RWPE2 (cell line): ENCODE measurements around the gene EPS8L2.

Experiments used
- ATAC-seq: fragments of 200-7000 bp; cut with Tn5 transposase; 3 replicates; pipeline ENCODE4 v1.9.1; 2021; ENCODE audit warnings: low read depth
- DNase-seq: peaks from one replicate; pipeline ENCODE4 v3.0.0-alpha.2; 2020; ENCODE audit warnings: low spot score
- H3K27ac ChIP-seq: fragments of 450-650 bp; 2 replicates; pipeline ENCODE4 v1.5.1; 2017; ENCODE audit warnings: mild to moderate bottlenecking; ENCODE audit not compliant: poor library complexity, severe bottlenecking
- H3K27me3 ChIP-seq: fragments of 250-450 bp; sonication (Bioruptor Pico); 2 replicates; pipeline ENCODE4 v1.5.1; 2021; ENCODE audit warnings: mild to moderate bottlenecking, moderate library complexity; ENCODE audit not compliant: insufficient read depth, poor library complexity, severe bottlenecking
- H3K36me3 ChIP-seq: fragments of 250-450 bp; sonication (Bioruptor Pico); 2 replicates; pipeline ENCODE4 v1.5.1; 2020; ENCODE audit warnings: low read depth, mild to moderate bottlenecking, moderate library complexity
- H3K4me1 ChIP-seq: fragments of 250-450 bp; sonication (Bioruptor Pico); 2 replicates; pipeline ENCODE4 v1.5.1; 2021; ENCODE audit warnings: mild to moderate bottlenecking, moderate library complexity; ENCODE audit not compliant: insufficient read depth, poor library complexity, severe bottlenecking
- H3K4me3 ChIP-seq: fragments of 250-450 bp; sonication (Bioruptor Pico); 2 replicates; pipeline ENCODE4 v1.5.1; 2021; ENCODE audit warnings: mild to moderate bottlenecking, moderate library complexity; ENCODE audit not compliant: severe bottlenecking
- H3K9me3 ChIP-seq: fragments of 250-450 bp; sonication (Bioruptor Pico); 2 replicates; pipeline ENCODE4 v1.5.1; 2021; ENCODE audit warnings: mild to moderate bottlenecking, moderate library complexity; ENCODE audit not compliant: severe bottlenecking
- TF ChIP-seq, protein P1 (sequence below): fragments of 450-650 bp; IDR thresholded peaks from one replicate; pipeline ENCODE4 v1.5.1; 2017; ENCODE audit warnings: mild to moderate bottlenecking, moderate library complexity; ENCODE audit not compliant: poor library complexity, severe bottlenecking

The EPS8L2 gene

GRCh38 chr11:748007-748359 is 42.0 kb downstream of the EPS8L2 start:
- Histone ChIP-seq H3K9me3 (no peaks in the 10 kb centered on the region), H3K36me3 (peaks cover 25% of the 10 kb centered on the region), H3K4me3 (peak overlapping the region; percentile 81), H3K27ac (peak overlapping the region; percentile 63), H3K27me3 (no peaks in the 10 kb centered on the region), H3K4me1 (peaks cover 7% of the 10 kb centered on the region)
- TF ChIP-seq, protein P1, sequence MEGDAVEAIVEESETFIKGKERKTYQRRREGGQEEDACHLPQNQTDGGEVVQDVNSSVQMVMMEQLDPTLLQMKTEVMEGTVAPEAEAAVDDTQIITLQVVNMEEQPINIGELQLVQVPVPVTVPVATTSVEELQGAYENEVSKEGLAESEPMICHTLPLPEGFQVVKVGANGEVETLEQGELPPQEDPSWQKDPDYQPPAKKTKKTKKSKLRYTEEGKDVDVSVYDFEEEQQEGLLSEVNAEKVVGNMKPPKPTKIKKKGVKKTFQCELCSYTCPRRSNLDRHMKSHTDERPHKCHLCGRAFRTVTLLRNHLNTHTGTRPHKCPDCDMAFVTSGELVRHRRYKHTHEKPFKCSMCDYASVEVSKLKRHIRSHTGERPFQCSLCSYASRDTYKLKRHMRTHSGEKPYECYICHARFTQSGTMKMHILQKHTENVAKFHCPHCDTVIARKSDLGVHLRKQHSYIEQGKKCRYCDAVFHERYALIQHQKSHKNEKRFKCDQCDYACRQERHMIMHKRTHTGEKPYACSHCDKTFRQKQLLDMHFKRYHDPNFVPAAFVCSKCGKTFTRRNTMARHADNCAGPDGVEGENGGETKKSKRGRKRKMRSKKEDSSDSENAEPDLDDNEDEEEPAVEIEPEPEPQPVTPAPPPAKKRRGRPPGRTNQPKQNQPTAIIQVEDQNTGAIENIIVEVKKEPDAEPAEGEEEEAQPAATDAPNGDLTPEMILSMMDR, result no peak
- ATAC-seq (peak; percentile 5; the same call in 1 of the 3 replicates), DNase-seq (no peak)

- H3K27me3 ChIP-seq, result no peaks in the 10 kb centered on the region
- H3K4me1 ChIP-seq, result peaks cover 7% of the 10 kb centered on the region
- H3K27ac ChIP-seq, result no peak overlapping the region
- peaks cover 26% of the 10 kb centered on the region for H3K36me3 ChIP-seq
- TF ChIP-seq, protein P1, result no peak
- DNase-seq (no peak), ATAC-seq (no peak)
- H3K9me3 ChIP-seq, result no peaks in the 10 kb centered on the region
- H3K4me3 ChIP-seq, result no peak overlapping the region
Measured at GRCh38 chr11:749731-750130, 43.7 kb downstream of the EPS8L2 start.

GRCh38 chr11:760236-760635 is 54.2 kb downstream of the EPS8L2 start:
- DNase-seq (no peak), ATAC-seq (no peak)
- H3K27me3 ChIP-seq, result no peaks in the 10 kb centered on the region
- no peak overlapping the region for H3K4me3 ChIP-seq
- peaks cover 85% of the 10 kb centered on the region for H3K36me3 ChIP-seq
- no peaks in the 10 kb centered on the region for H3K9me3 ChIP-seq
- H3K27ac ChIP-seq, result no peak overlapping the region
- H3K4me1 ChIP-seq, result peaks cover 16% of the 10 kb centered on the region
- TF ChIP-seq, protein P1, result no peak

DNA sequence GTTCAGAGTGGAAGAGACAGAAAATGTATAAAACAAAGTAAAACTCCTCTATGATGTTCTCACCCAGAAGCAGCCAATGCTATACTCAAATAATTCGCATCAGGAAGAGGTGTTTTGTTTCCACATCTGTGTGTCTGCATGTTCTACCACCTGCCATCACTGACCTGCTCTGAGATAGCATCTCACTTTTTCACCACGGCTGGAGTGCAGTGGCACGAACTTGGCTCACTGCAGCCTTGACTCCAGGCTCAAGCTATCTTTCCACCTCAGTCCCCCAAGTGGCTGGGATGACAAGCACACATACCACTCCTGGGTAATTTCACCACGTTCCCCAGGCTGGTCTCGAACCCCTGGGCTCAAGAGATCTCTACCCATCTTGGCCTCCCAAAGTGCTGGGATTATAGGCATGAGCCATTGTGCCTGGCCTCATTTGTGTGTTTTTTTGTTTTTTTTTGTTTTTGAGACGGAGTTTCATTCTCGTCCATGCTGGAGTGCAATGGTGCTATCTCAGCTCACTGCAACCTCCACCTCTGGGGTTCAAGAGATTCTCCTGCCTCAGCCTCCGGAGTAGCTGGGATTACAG is 55.6 kb downstream of the EPS8L2 start:
- H3K27ac ChIP-seq, result peak overlapping the region; percentile 87

More for the DNA sequence above, 55.6 kb downstream of the EPS8L2 start:
- no peak for DNase-seq
- TF ChIP-seq, protein P1, result no peak
- no peak overlapping the region for H3K4me3 ChIP-seq
- no peak for ATAC-seq
- no peaks in the 10 kb centered on the region for H3K27me3 ChIP-seq
- peaks cover 87% of the 10 kb centered on the region for H3K36me3 ChIP-seq
- peaks cover 16% of the 10 kb centered on the region for H3K4me1 ChIP-seq
- H3K9me3 ChIP-seq, result no peaks in the 10 kb centered on the region
